K562 (cell line): Measurements from ENCODE around the gene SELPLG. TPM values are rescaled to one million over a fixed set of nuclear protein-coding genes. Genes with fewer than 3 reads are reported as not detected.

Experiments
- ATAC-seq: fragments of 200-7000 bp; cut with Tn5 transposase; 3 replicates; pipeline ENCODE4 v1.9.1; 2020; ENCODE audit warnings: moderate library complexity
- BruUV-seq: library from RNA; stranded (reverse); fragments of 400-500 nt; replicated peaks from 2 replicates; lab custom pipeline; 2021; lab: Mats Ljungman, UMichigan
- CTCF ChIA-PET: fragments of 300-600 bp; formaldehyde crosslinking; extraction: SDS; loops from one replicate; lab custom pipeline; 2021; ENCODE audit warnings: low intra/inter-chr PET ratio; lab: Yijun Ruan, JAX
- POLR2A ChIA-PET: fragments of 300-600, 350-650 bp; sonication (Branson Sonifier 250); formaldehyde crosslinking; extraction: SDS; loops from one replicate; lab custom pipeline; 2021; ENCODE audit warnings: antibody characterized with exemption, inconsistent platforms; lab: Yijun Ruan, JAX
- DNase-seq, 4 experiments: peaks; one replicate each; pipeline versions ENCODE4 v3.0.0 to v3.0.0-alpha.2; 2011 to 2018; ENCODE audit warnings: low spot score in 3 of 4, mixed read lengths in 3 of 4; ENCODE audit errors: extremely low read depth in 1 of 4
- FAIRE-seq: peaks from 2 replicates; lab custom pipeline; 2011; peaks lifted over from hg19 to GRCh38; lab: Jason Lieb, UNC
- H2AFZ ChIP-seq: 2 replicates; pipeline ENCODE4 v1.6.0; 2011; ENCODE audit warnings: low read depth, low read length, control low read depth, inconsistent platforms
- H3K27ac ChIP-seq: fragments of 200-600 bp; 3 replicates; pipeline ENCODE4 v1.8.0; 2011; ENCODE audit warnings: low read depth, mild to moderate bottlenecking, control low read depth, inconsistent platforms, low read length, moderate library complexity, mixed read lengths; ENCODE audit errors: extremely low read depth
- H3K27me3 ChIP-seq, 2 experiments: fragments of 300-600 bp in 1 of 2; 2 replicates in 1 of 2; 3 replicates in 1 of 2; pipeline versions ENCODE4 v1.6.0 to v1.8.0; 2011; ENCODE audit warnings: inconsistent platforms in 2 of 2, low read length in 2 of 2, mild to moderate bottlenecking in 1 of 2, mixed read lengths in 1 of 2, moderate library complexity in 1 of 2; ENCODE audit not compliant: control insufficient read depth in 2 of 2, insufficient read depth in 2 of 2
- H3K36me3 ChIP-seq: fragments of 300-600 bp; 3 replicates; pipeline ENCODE4 v1.8.0; 2011; ENCODE audit warnings: mild to moderate bottlenecking, low read length, inconsistent platforms; ENCODE audit not compliant: control insufficient read depth, insufficient read depth
- H3K4me1 ChIP-seq, 2 experiments: fragments of 200-600 bp in 1 of 2; replicated peaks in 1 of 2; 2 replicates in 1 of 2; 3 replicates in 1 of 2; pipeline versions ENCODE4 v1.5.1 to v1.8.0; 2011; ENCODE audit warnings: inconsistent platforms in 2 of 2, low read length in 2 of 2, mild to moderate bottlenecking in 1 of 2, mixed read lengths in 1 of 2, moderate library complexity in 1 of 2; ENCODE audit not compliant: control insufficient read depth in 2 of 2, insufficient read depth in 2 of 2
- H3K4me2 ChIP-seq: 2 replicates; pipeline ENCODE4 v1.6.1; 2011; ENCODE audit warnings: low read length, control low read depth, inconsistent platforms, mixed read lengths; ENCODE audit not compliant: insufficient read depth
- H3K4me3 ChIP-seq: fragments of 200-600 bp; sonication (generic), shearing (Covaris generic); 2 replicates; pipeline ENCODE4 v1.5.1; 2016; ENCODE audit warnings: control low read depth, inconsistent platforms
- H3K79me2 ChIP-seq: fragments of 200-600 bp; 3 replicates; pipeline ENCODE4 v1.8.0; 2011; ENCODE audit warnings: low read length, inconsistent platforms; ENCODE audit not compliant: control insufficient read depth, insufficient read depth
- H3K9ac ChIP-seq, 2 experiments: 2 replicates each; pipeline versions ENCODE4 v1.6.0 to v1.6.1; 2011; ENCODE audit warnings: low read depth in 2 of 2, low read length in 2 of 2, control low read depth in 1 of 2, inconsistent platforms in 1 of 2, mild to moderate bottlenecking in 1 of 2, mixed read lengths in 1 of 2; ENCODE audit not compliant: insufficient read depth in 1 of 2
- H3K9me1 ChIP-seq: one replicate; pipeline ENCODE4 v1.6.0; 2011; ENCODE audit warnings: inconsistent platforms, mild to moderate bottlenecking, low read length, moderate library complexity; ENCODE audit not compliant: control insufficient read depth, insufficient read depth
- H3K9me3 ChIP-seq: replicated peaks from 2 replicates; pipeline ENCODE4 v1.5.1; 2011; ENCODE audit warnings: low read depth, low read length, inconsistent platforms; ENCODE audit not compliant: control insufficient read depth, insufficient read depth
- H4K20me1 ChIP-seq: replicated peaks from 2 replicates; pipeline ENCODE4 v1.6.1; 2011; ENCODE audit warnings: low read length, inconsistent platforms, mixed read lengths; ENCODE audit not compliant: control insufficient read depth, insufficient read depth
- ARID3A ChIP-seq: IDR thresholded peaks from 2 replicates; pipeline ENCODE4 v1.6.1; 2012; ENCODE audit warnings: low read depth, low read length, improper control_type of control experiment, borderline replicate concordance
- HMG20B ChIP-seq: fragments of 250-450 bp; sonication (Bioruptor Pico); IDR thresholded peaks from 2 replicates; pipeline ENCODE4 v1.5.0; 2021; ENCODE audit warnings: mild to moderate bottlenecking
- MEIS2 ChIP-seq: fragments of 450-650 bp; IDR thresholded peaks from 2 replicates; pipeline ENCODE4 v1.6.1; 2014; ENCODE audit warnings: mild to moderate bottlenecking; ENCODE audit not compliant: partially characterized antibody
- NFATC3 ChIP-seq: fragments of 450-650 bp; IDR thresholded peaks from 2 replicates; pipeline ENCODE4 v1.6.1; 2017; ENCODE audit warnings: mild to moderate bottlenecking
- NR2F6 ChIP-seq: fragments of 450-650 bp; formaldehyde crosslinking; IDR thresholded peaks from 2 replicates; pipeline ENCODE4 v1.4.0; 2020; ENCODE audit warnings: mild to moderate bottlenecking
- RBM25 ChIP-seq: fragments of 200-400 bp; formaldehyde crosslinking; IDR thresholded peaks from 2 replicates; pipeline ENCODE4 v1.6.1; 2018; ENCODE audit warnings: low read length, low read depth, moderate library complexity; ENCODE audit not compliant: severe bottlenecking
- SLC30A9 ChIP-seq: fragments of 250-450 bp; sonication (Bioruptor Pico); IDR thresholded peaks from 2 replicates; pipeline ENCODE4 v1.8.0; 2022; ENCODE audit warnings: mild to moderate bottlenecking, moderate library complexity
- SMARCA5 ChIP-seq: fragments of 450-650 bp; IDR thresholded peaks from 2 replicates; pipeline ENCODE4 v1.6.1; 2016
- STAG1 ChIP-seq: sonication (generic); formaldehyde crosslinking; IDR thresholded peaks from 2 replicates; pipeline ENCODE4 v1.5.0; 2020; ENCODE audit warnings: missing genetic modification reagents, borderline replicate concordance
- TCFL5 ChIP-seq: fragments of 250-450 bp; sonication (Bioruptor Pico); conservative IDR thresholded peaks from 2 replicates; pipeline ENCODE4 v1.6.1; 2021; ENCODE audit warnings: mild to moderate bottlenecking, moderate library complexity, matching md5 sums
- USF1 ChIP-seq: sonication (generic); formaldehyde crosslinking; IDR thresholded peaks from 2 replicates; pipeline ENCODE4 v1.9.0; 2022; ENCODE audit warnings: mild to moderate bottlenecking, missing genetic modification reagents
- ZBTB8A ChIP-seq: fragments of 450-650 bp; IDR thresholded peaks from 2 replicates; pipeline ENCODE4 v1.6.1; 2018; ENCODE audit warnings: mild to moderate bottlenecking, moderate library complexity; ENCODE audit not compliant: partially characterized antibody
- ZFPM2 ChIP-seq: fragments of 250-450 bp; sonication (Bioruptor Pico); IDR thresholded peaks from 2 replicates; pipeline ENCODE4 v1.5.1; 2022; ENCODE audit warnings: mild to moderate bottlenecking
- ZNF395 ChIP-seq: fragments of 200-800 bp; sonication (Bioruptor generic); IDR thresholded peaks from 2 replicates; pipeline ENCODE4 v1.6.1; 2017; ENCODE audit warnings: missing genetic modification characterization, missing compliant biosample characterization
- ZNF445 ChIP-seq: fragments of 250-450 bp; sonication (Bioruptor Pico); IDR thresholded peaks from 2 replicates; pipeline ENCODE4 v1.4.0; 2020; ENCODE audit warnings: low read depth, mild to moderate bottlenecking, moderate library complexity
- ZNF512 ChIP-seq: IDR thresholded peaks from 2 replicates; pipeline ENCODE4 v1.6.1; 2016; ENCODE audit warnings: missing genetic modification characterization, missing compliant biosample characterization
- ZNF699 ChIP-seq: fragments of 250-450 bp; sonication (Bioruptor Pico); IDR thresholded peaks from 2 replicates; pipeline ENCODE4 v1.8.0; 2021; ENCODE audit warnings: mild to moderate bottlenecking, moderate library complexity; ENCODE audit not compliant: insufficient replicate concordance
- ZNF79 ChIP-seq: fragments of 250-450 bp; sonication (Bioruptor Pico); IDR thresholded peaks from 2 replicates; pipeline ENCODE4 v1.4.0; 2020; ENCODE audit warnings: low read depth, mild to moderate bottlenecking, moderate library complexity
- WGBS: fragments of 100-300 bp; shearing (Covaris generic); methylation state at CpG from one replicate; pipeline ENCODE4 v1.1.6; 2016; ENCODE audit warnings: low coverage, mixed read lengths; ENCODE audit not compliant: insufficient coverage; ENCODE audit errors: missing lambda C conversion rate; 5-methylcytosine and 5-hydroxymethylcytosine counted together
- in situ Hi-C: fragments of 300-500 bp; cut with MboI; formaldehyde crosslinking; loops from 4 replicates; pipeline ENCODE4 v1.15.0; 2018; ENCODE audit warnings: inconsistent platforms, mixed read lengths
- intact Hi-C: fragments of 100-400 bp; cut with micrococcal nuclease; formaldehyde crosslinking; loops from 2 replicates; pipeline ENCODE4 v1.14.2; 2022
- polyA plus RNA-seq, 8 experiments: library from polyadenylated mRNA; depleted of rRNA in 4 of 8; stranded (reverse) in 5 of 8; unstranded in 3 of 8; fragments of >200 nt; fragmentation: Nextera tagmentation in 2 of 8; fragmentation: Illumina TruSeq in 1 of 8; extraction: Ambion mirVana in 2 of 8; extraction: Trizol in 1 of 8; gene quantifications; 2 replicates each; pipeline versions ENCODE4 v1.2.1 to v1.2.3, GENCODE V29; 2011 to 2014; ENCODE audit warnings: inconsistent platforms in 1 of 8, missing spikeins in 1 of 8
- total RNA-seq, 7 experiments: library from RNA; depleted of rRNA in 6 of 7; stranded (reverse); fragments of >200 nt in 6 of 7; fragmentation: Illumina TruSeq in 2 of 7; extraction: Trizol in 2 of 7; gene quantifications; 2 replicates each; pipeline versions ENCODE4 v1.2.1 to v1.2.3, GENCODE V29; 2011 to 2021; ENCODE audit warnings: low replicate concordance in 1 of 7

The SELPLG gene
- total and polyA plus RNA-seq, 9 of the 15 experiments (the other 6 are each of a cell fraction or from before 2014, with no cell fraction given), result 0.22 to 10.2 (median 1.7) TPM

- Histone ChIP-seq H3K36me3 (no peaks in the 10 kb centered on the region), H3K79me2 (no peaks in the 10 kb centered on the region), H3K4me1 (peaks cover 0 to 6% of the 10 kb centered on the region in 2 experiments; a peak in 3 of 5 replicates), H3K4me3 (no peak overlapping the region), H3K9ac (no peak overlapping the region), H2AFZ (no peak overlapping the region), H4K20me1 (peaks cover 6% of the 10 kb centered on the region; the same call in 1 of the 2 replicates), H3K27me3 (no peaks in the 10 kb centered on the region), H3K27ac (no peak overlapping the region), H3K9me3 (no peaks in the 10 kb centered on the region), H3K9me1 (peaks cover 6% of the 10 kb centered on the region), H3K4me2 (no peak overlapping the region)
- 46% methylated on average over 9 of the region's 9 CpGs for WGBS
- POLR2A ChIA-PET, result no interaction called here
- in situ Hi-C loops, result no loop called here
- no TSS peak for BruUV-seq
- FAIRE-seq (no peak), ATAC-seq (no peak), DNase-seq (no peak)
- CTCF ChIA-PET, result no interaction called here
- intact Hi-C loops, result no loop called here
- no peak for TF ChIP-seq NR2F6 (CRISPR knock-in tag)
- TF ChIP-seq ZFPM2, result no peak
- TF ChIP-seq TCFL5 (CRISPR knock-in tag), result no peak
- TF ChIP-seq ZNF395 (CRISPR knock-in tag), result no peak
- TF ChIP-seq ZNF445, result no peak
- peak; percentile 85 for TF ChIP-seq RBM25
- peak; percentile 93 for TF ChIP-seq ZNF79 (CRISPR knock-in tag)
- no peak for TF ChIP-seq MEIS2
- TF ChIP-seq ARID3A, result no peak
- no peak for TF ChIP-seq HMG20B (CRISPR knock-in tag)
- no peak for TF ChIP-seq NFATC3
- TF ChIP-seq ZNF699, result no peak
- no peak for TF ChIP-seq ZNF512
- TF ChIP-seq USF1, result no peak
- peak; percentile 56; the same call in 1 of the 2 replicates for TF ChIP-seq SMARCA5
- no peak for TF ChIP-seq ZBTB8A
- TF ChIP-seq SLC30A9 (CRISPR knock-in tag), result no peak
- no peak for TF ChIP-seq STAG1 (CRISPR knock-in tag)
Observed at GRCh38 chr12:108602209-108602705, 31.4 kb downstream of the SELPLG start.
